Activated CD8-positive, alpha-beta memory T cell treated with anti-CD3 and anti-CD28 coated beads, Interleukin-2, amount 10 ng/mL, durations not matched to agents 7 days and 5 days (primary cell): Measurements from ENCODE around the gene SH3BP4. TPM values are rescaled to one million over a fixed set of nuclear protein-coding genes. Genes with fewer than 3 reads are reported as not detected.

ENCODE experiments used
- ATAC-seq: fragments of 150-1000 bp; cut with Tn5 transposase; one replicate; pipeline ENCODE4 v1.10.0; 2021; ENCODE audit warnings: moderate library complexity
- CTCF ChIA-PET: fragments of 350-600 bp; sonication (Branson Sonifier 250); formaldehyde crosslinking; loops from one replicate; lab custom pipeline; 2021; ENCODE audit warnings: antibody characterized with exemption; lab: Charles Lee
- DNase-seq: peaks from one replicate; pipeline ENCODE4 v3.0.0-alpha.2; 2020
- H3K27ac Mint-ChIP-seq: one replicate; pipeline ENCODE4 v1.8.0; 2021; ENCODE audit warnings: mild to moderate bottlenecking, mixed read lengths
- H3K27me3 Mint-ChIP-seq: one replicate; pipeline ENCODE4 v1.8.0; 2021; ENCODE audit warnings: mixed read lengths
- H3K36me3 Mint-ChIP-seq: one replicate; pipeline ENCODE4 v1.8.0; 2021; ENCODE audit warnings: mild to moderate bottlenecking, mixed read lengths
- H3K4me1 Mint-ChIP-seq: one replicate; pipeline ENCODE4 v1.8.0; 2021; ENCODE audit warnings: mixed read lengths
- H3K4me3 Mint-ChIP-seq: one replicate; pipeline ENCODE4 v1.8.0; 2021; ENCODE audit warnings: mild to moderate bottlenecking, moderate library complexity, mixed read lengths
- H3K9me3 Mint-ChIP-seq: one replicate; pipeline ENCODE4 v1.8.0; 2022; ENCODE audit warnings: low read depth, mixed read lengths
- total RNA-seq, 2 experiments: library from RNA; stranded (reverse); gene quantifications; one replicate each; pipeline ENCODE4 v1.2.3, GENCODE V29; 2021

Gene SH3BP4
- total RNA-seq, 2 experiments from 2014 or later, result 0.12 TPM; not detected in 1

DNA sequence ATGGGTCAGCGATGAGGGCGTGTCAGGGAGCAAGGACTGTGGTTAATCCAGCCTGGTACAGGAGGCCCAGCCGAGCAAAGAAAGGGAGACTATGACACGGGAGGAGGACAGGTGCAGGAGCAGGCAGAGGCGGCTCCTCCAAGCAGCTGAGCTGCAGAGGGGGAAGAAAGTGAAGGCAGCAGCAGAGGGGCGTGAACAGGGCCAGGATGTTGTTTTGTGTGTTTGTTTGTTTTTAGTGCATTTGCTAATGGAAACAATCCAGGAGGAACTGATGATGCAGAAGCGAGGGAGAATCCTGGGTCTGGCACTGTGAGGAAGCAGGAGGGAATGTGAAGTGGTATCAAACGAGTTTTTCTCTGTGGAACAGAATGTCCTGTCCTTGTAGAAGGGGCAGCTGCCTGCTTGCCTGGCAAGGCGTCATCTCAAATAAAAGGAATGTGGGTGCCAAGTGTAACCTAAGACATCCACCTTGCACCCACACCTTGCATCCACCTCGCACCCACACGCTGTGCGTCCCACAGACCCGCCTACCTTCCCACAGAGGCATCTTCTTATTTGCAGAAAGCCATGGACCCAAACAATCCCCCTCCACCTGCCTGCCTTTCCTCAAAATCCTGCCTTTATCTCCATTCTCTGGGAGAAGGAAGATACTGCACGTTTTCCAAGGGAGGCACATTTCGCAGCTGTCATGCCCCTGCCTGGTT lies 134.8 kb downstream of the SH3BP4 start:
- H3K27me3 Mint-ChIP-seq, result no peaks in the 10 kb centered on the region
- no peak for DNase-seq
- H3K27ac Mint-ChIP-seq, result no peak overlapping the region
- H3K36me3 Mint-ChIP-seq, result no peaks in the 10 kb centered on the region
- no peaks in the 10 kb centered on the region for H3K9me3 Mint-ChIP-seq
- no peak overlapping the region for H3K4me3 Mint-ChIP-seq
- CTCF ChIA-PET, result no interaction called here
- H3K4me1 Mint-ChIP-seq, result no peaks in the 10 kb centered on the region
- no peak for ATAC-seq

DNA sequence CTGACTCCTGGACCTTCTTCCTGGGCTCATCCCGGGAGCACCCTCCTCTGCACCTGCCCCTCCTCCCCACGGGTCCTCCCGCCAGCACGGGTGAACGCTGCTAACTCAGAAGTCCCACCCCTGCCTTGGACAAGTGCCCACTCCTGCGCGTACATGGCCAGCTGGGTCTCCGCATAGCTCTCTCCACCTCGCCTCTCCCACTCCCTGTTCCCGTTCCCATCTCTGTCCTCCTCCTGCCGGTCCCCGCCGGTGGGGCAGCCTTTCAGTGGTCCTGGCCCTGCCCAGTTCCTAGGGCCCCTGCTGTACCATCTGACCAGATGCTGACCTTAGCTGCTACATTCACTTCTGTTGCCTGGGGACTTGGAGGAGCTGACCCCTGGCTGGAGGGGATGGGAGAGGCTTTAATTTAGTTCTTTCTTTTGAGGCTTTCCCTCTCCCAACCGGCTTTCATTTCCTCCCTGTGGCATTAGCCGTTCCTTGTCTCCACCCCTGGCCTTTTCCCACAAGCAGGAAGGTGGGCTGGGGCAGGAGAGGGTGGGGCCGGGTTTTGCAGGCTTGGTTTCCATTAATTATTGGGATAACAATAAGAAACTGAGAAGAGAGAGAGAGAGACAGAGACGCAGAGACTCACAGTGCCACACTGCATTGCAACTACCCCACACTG lies 136.1 kb downstream of the SH3BP4 start:
- no peak overlapping the region for H3K4me3 Mint-ChIP-seq
- no peaks in the 10 kb centered on the region for H3K4me1 Mint-ChIP-seq
- H3K9me3 Mint-ChIP-seq, result no peaks in the 10 kb centered on the region
- CTCF ChIA-PET, result no interaction called here
- H3K36me3 Mint-ChIP-seq, result no peaks in the 10 kb centered on the region
- ATAC-seq (no peak), DNase-seq (no peak)
- H3K27me3 Mint-ChIP-seq, result no peaks in the 10 kb centered on the region
- no peak overlapping the region for H3K27ac Mint-ChIP-seq

DNA sequence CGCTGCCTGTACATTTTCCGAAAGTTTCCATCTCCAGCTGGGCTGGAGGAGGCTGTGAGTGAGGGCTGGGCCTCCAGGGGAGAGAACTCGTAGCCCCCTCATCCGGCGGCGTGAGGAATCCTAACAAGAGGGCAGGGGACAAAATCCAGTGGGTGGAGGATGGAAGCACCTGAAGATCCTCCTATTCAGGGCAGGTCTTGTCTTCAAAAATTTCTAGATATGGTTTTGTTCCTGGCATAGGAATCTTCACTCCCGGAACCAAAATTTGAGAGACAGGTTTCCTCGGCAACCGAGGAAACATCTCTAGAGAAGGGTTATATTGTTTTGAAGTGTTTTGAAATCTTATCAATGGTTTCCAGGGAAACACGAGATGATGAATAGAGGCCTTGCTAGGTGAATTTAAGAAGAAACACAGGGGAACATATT lies 136.7 kb downstream of the SH3BP4 start:
- Mint-ChIP-seq H3K27me3 (no peaks in the 10 kb centered on the region), H3K9me3 (no peaks in the 10 kb centered on the region), H3K4me1 (no peaks in the 10 kb centered on the region), H3K27ac (no peak overlapping the region), H3K4me3 (no peak overlapping the region), H3K36me3 (no peaks in the 10 kb centered on the region)
- no peak for ATAC-seq
- no peak for DNase-seq
- CTCF ChIA-PET, result no interaction called here

DNA sequence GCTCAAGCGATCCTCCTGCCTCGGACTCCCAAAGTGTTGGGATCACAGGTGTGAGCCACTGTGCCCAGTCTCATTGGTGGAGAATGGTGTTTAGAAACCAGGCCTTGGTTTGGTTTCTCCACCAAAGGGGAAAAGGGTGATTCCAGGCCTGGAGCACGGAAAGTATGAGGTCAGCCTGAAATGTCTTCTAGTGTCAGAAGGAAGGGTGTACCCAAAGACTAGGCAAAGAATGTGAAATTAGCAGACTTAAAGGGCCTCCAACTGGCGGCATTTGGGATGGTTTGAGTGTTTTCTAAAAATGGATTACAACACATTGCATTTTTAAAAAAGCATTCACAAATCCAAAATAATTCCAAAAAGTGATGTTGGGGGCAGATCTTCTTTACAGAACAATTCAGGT lies 139.6 kb downstream of the SH3BP4 start:
- Mint-ChIP-seq H3K27me3 (no peaks in the 10 kb centered on the region), H3K27ac (no peak overlapping the region), H3K4me1 (no peaks in the 10 kb centered on the region), H3K36me3 (no peaks in the 10 kb centered on the region), H3K9me3 (no peaks in the 10 kb centered on the region), H3K4me3 (no peak overlapping the region)
- ATAC-seq, result no peak
- CTCF ChIA-PET, result no interaction called here
- DNase-seq, result no peak

DNA sequence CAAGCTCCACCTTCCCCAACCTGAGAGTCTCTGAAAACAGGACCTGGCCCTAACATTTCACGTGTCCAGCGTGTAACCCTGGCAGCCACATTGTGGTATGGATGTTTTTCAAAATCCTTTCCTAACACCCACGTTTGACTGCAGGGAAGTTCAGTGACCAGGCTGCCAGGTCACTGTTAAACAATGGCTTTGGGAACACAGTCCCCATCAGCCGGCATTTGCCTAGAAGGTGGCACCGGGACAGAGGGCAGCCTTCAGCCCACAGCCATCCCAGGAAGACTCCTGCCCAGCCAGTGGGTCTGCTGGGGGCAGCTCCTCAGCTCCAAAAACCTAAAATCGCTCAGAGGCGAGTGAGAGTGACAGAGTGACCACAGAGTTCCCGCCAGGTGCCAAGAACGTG lies 140.2 kb downstream of the SH3BP4 start:
- DNase-seq (no peak), ATAC-seq (no peak)
- Mint-ChIP-seq H3K27me3 (peaks cover 2% of the 10 kb centered on the region), H3K4me1 (no peaks in the 10 kb centered on the region), H3K4me3 (no peak overlapping the region), H3K36me3 (no peaks in the 10 kb centered on the region), H3K27ac (no peak overlapping the region), H3K9me3 (no peaks in the 10 kb centered on the region)
- CTCF ChIA-PET, result no interaction called here

DNA sequence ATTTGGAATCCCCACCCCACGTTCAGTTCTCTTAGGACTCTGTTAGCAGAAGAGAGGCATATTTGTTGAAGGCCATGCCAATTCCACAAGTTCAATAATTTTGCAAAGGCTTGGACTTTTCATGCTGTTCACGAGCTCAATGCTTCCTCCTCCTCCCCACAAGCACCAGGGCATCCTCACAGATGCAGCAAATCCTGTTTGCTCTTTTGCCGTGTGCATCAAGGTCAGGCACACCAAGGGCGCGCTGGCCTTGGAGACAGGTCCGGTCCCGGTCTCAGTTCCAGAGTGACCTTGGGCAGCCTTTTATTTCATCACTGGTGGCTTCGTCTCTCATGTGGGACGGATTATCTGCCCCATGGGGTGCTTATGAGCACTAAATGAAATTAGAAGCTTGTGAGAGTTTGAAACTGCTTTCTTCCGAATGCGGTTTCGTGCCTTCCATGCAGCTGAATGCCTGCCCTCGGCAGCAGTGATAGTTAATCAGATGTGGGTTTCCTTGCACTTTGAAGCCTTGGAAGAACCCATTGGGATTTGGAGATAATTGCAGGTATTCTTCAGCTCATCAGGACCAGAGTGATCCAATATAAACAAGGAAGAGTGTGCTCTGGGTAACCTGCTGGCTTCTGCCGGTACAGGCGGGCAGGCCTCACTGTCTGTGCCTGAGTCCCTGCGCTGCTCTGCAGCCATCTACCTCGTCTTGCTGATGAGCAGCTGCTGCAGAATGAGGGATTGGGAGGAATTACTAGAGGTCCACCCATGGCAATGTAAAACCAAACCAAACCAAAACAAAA lies 140.8 kb downstream of the SH3BP4 start:
- Mint-ChIP-seq H3K4me1 (no peaks in the 10 kb centered on the region), H3K9me3 (no peaks in the 10 kb centered on the region), H3K27me3 (peaks cover 2% of the 10 kb centered on the region), H3K27ac (no peak overlapping the region), H3K4me3 (no peak overlapping the region), H3K36me3 (no peaks in the 10 kb centered on the region)
- ATAC-seq (no peak), DNase-seq (no peak)
- CTCF ChIA-PET, result no interaction called here

DNA sequence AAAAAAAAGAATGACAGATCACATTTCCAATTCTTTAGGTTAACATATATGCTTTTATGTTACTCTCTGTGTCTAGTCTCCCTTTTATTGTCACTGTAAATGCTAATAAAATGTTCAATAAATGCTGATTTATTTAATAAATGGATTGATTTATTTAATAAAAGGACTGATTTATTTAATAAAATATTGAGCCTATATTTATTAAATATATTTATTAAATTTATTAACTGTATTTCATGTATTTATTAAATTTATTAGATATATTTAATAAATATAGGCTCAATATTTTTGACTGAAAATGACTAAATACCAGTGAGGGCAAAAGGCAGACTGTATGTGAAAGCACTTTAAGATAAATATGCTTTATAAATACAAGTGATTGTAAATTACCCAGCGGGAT lies 142.6 kb downstream of the SH3BP4 start:
- CTCF ChIA-PET, result no interaction called here
- Mint-ChIP-seq H3K27ac (no peak overlapping the region), H3K9me3 (no peaks in the 10 kb centered on the region), H3K27me3 (peaks cover 8% of the 10 kb centered on the region), H3K36me3 (no peaks in the 10 kb centered on the region), H3K4me3 (no peak overlapping the region), H3K4me1 (no peaks in the 10 kb centered on the region)
- DNase-seq (no peak), ATAC-seq (no peak)

DNA sequence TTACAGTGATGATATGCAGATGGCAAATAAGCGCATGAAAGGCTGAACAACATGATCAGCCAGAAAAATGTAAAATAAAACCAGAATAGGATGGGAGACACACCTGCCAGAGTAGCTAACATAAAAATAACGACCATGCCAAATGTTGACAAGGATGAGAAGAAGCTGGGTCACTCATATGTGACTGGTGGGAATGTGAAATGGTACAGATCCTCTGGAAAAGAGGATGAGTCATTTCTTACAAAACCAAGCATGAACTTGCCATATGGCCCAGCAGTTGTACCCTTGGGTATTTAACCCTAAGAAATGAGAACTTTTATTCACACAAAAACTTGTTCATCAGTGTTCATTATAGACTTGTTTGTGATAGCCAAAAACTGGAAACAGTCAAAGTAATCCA lies 143.8 kb downstream of the SH3BP4 start:
- no peaks in the 10 kb centered on the region for H3K9me3 Mint-ChIP-seq
- ATAC-seq, result no peak
- no peak for DNase-seq
- H3K4me3 Mint-ChIP-seq, result no peak overlapping the region
- H3K4me1 Mint-ChIP-seq, result no peaks in the 10 kb centered on the region
- CTCF ChIA-PET, result no interaction called here
- no peak overlapping the region for H3K27ac Mint-ChIP-seq
- no peaks in the 10 kb centered on the region for H3K36me3 Mint-ChIP-seq
- H3K27me3 Mint-ChIP-seq, result peaks cover 8% of the 10 kb centered on the region

DNA sequence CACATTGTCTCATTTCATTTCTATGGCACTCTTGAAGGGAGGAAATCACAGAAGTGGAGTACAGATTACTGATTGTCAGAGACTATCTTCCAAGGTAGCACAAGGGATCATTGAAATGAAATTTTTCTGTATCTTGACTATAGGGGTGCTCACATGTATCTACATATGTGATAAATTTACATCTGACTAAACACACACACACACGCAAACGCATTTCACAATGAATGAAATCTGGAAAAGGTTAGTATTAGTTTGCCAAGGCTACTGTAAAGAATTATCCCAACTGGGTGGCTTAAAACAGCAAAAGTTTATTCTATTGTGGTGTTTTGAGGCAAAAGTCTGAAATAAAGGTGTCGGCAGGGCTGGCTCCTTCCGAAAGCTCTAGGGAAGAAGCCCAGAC lies 144.6 kb downstream of the SH3BP4 start:
- CTCF ChIA-PET, result no interaction called here
- Mint-ChIP-seq H3K4me3 (no peak overlapping the region), H3K27ac (no peak overlapping the region), H3K9me3 (no peaks in the 10 kb centered on the region), H3K27me3 (peaks cover 8% of the 10 kb centered on the region), H3K4me1 (no peaks in the 10 kb centered on the region), H3K36me3 (no peaks in the 10 kb centered on the region)
- DNase-seq, result no peak
- ATAC-seq, result no peak

DNA sequence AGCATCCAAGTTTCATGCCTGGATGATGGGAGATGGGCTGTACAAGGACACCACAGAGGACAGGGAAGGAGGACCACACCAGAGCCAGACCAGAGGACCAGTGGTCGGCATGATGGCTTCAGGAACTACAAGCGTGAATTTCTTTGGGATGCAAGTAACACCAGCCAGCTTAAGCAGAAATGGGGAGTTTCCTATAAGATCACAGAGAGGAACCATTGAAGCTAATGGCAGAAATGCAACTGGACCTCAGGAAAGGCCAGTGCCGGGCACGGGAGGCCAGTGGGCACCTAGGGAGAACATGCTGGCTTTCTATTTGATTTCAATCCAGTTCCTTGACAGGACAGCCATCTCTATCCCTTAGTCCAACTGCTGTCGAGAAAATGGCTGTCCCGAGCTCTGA lies 145.4 kb downstream of the SH3BP4 start:
- Mint-ChIP-seq H3K27ac (no peak overlapping the region), H3K27me3 (peaks cover 8% of the 10 kb centered on the region), H3K4me3 (no peak overlapping the region), H3K36me3 (no peaks in the 10 kb centered on the region), H3K9me3 (no peaks in the 10 kb centered on the region), H3K4me1 (no peaks in the 10 kb centered on the region)
- DNase-seq (no peak), ATAC-seq (no peak)
- CTCF ChIA-PET, result no interaction called here

DNA sequence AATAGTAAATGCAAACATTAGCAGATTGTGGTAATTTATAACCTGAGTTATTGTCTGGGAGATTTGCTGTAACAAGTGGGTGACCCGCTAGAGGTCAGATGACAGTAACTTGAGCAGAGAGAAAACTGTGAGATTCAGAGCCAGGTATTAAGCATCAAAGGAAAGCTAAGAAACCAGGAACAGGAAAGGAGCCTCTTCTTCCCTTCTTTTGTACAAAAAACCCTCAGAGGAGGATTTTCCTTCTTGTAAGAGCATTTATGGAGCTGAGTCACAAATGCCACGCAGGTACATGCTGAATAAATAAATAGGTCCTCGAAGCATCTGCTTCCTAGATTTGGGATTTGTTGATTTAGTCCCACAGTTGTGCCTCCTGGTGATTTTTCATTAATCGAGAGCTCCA lies 146.5 kb downstream of the SH3BP4 start:
- DNase-seq, result no peak
- H3K4me1 Mint-ChIP-seq, result no peaks in the 10 kb centered on the region
- no peaks in the 10 kb centered on the region for H3K36me3 Mint-ChIP-seq
- no peak for ATAC-seq
- no peak overlapping the region for H3K4me3 Mint-ChIP-seq
- CTCF ChIA-PET, result no interaction called here
- peaks cover 8% of the 10 kb centered on the region for H3K27me3 Mint-ChIP-seq
- no peak overlapping the region for H3K27ac Mint-ChIP-seq
- H3K9me3 Mint-ChIP-seq, result no peaks in the 10 kb centered on the region

DNA sequence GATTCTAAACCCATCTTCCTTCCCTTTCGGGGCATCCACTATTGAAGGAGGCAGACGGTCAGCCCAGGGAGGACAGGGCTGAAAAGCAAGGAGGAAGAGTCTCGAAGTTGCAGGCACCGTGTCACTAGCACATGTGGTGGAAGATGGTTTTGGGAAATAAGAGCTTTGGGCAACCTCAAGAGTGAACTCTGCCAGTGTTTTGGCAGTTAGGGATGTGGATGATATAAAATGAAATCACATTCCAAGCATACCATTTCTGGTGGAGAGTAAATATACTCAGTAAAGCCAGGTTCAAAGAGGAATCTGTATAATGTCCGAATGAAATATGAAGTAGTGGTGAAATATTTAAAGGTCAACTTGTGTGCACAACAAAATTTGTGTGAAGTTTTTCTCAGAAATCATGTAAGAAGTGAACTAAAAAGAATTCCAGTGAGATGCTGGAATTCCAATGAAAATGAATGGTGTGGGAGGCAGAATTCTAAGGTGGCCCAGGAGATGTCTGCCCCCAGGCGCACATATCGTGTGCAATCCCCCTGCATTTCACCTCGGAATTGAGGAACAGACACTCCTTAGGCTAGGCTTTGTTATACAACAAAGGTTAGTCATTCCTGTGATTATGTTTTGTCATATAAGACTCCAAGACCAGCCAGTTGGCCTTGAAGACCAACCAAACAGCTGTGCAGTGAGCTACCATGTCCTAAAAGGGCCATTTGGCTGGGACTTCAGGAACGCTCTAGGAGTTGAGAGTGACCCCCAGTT lies 147.1 kb downstream of the SH3BP4 start:
- H3K27me3 Mint-ChIP-seq, result peaks cover 9% of the 10 kb centered on the region
- no peak overlapping the region for H3K4me3 Mint-ChIP-seq
- DNase-seq, result no peak
- no peaks in the 10 kb centered on the region for H3K9me3 Mint-ChIP-seq
- CTCF ChIA-PET, result no interaction called here
- ATAC-seq, result no peak
- H3K4me1 Mint-ChIP-seq, result no peaks in the 10 kb centered on the region
- no peaks in the 10 kb centered on the region for H3K36me3 Mint-ChIP-seq
- no peak overlapping the region for H3K27ac Mint-ChIP-seq

DNA sequence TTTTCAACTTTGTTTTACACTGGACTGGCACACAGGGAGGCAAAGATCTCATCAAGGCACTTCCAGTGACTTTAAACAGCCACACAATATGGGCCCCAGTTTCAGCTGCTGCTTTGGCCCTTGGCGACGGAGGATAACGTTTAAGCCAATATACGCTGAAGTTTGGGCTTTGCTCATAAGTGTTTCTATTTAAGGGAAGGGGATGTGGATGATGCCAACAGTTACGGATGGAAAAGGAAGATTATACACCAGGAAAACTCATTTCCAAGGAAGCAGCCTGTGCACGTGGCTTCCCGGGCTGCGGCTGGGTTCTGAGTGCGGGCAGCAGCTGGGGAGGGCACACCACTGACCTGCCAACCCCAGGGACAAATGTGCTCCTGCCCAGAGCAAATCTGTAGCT lies 151.1 kb downstream of the SH3BP4 start:
- Mint-ChIP-seq H3K4me3 (no peak overlapping the region), H3K4me1 (no peaks in the 10 kb centered on the region), H3K27me3 (peaks cover 7% of the 10 kb centered on the region), H3K9me3 (no peaks in the 10 kb centered on the region), H3K36me3 (no peaks in the 10 kb centered on the region), H3K27ac (no peak overlapping the region)
- DNase-seq, result no peak
- CTCF ChIA-PET, result no interaction called here
- ATAC-seq, result no peak
